Measurements from ENCODE around the gene TGFB2. TPM values are rescaled to one million over a fixed set of nuclear protein-coding genes. Genes with fewer than 3 reads are reported as not detected.

The TGFB2 gene
- total RNA-seq, 1 experiment from 2014 or later = not detected

- Histone ChIP-seq H3K27me3 (ENCODE audit: insufficient read depth, low read length) (no peaks in the 10 kb centered on the region), H3K56ac (ENCODE audit: insufficient read length, low read depth, low read length) (no peak overlapping the region), H2BK20ac (ENCODE audit: low read depth, low read length, poor library complexity, severe bottlenecking) (no peak overlapping the region), H2BK12ac (ENCODE audit: insufficient read length, low read depth, low read length) (no peak overlapping the region), H3K4ac (ENCODE audit: low read depth, low read length) (no peak overlapping the region), H3T11ph (ENCODE audit: low read length) (no peak overlapping the region), H3K27ac (ENCODE audit: insufficient read length, low read depth, low read length) (no peak overlapping the region), H3K18ac (ENCODE audit: insufficient read length, low read depth, low read length) (no peak overlapping the region), H3K4me2 (ENCODE audit: insufficient read depth, insufficient read length, low read length) (no peak overlapping the region), H3K79me2 (ENCODE audit: insufficient read depth, low read length) (no peaks in the 10 kb centered on the region), H4K20me1 (ENCODE audit: control insufficient read depth, insufficient read depth, insufficient read length) (no peaks in the 10 kb centered on the region), H2AK5ac (ENCODE audit: insufficient read length, low read length) (no peak overlapping the region), H2BK120ac (ENCODE audit: low read depth, low read length, poor library complexity, severe bottlenecking) (no peak overlapping the region), H3K79me1 (ENCODE audit: insufficient read depth, low read depth, low read length, poor library complexity, severe bottlenecking) (no peaks in the 10 kb centered on the region), H2BK15ac (ENCODE audit: low read depth, low read length) (no peak overlapping the region), H3K9ac (ENCODE audit: extremely low read depth, insufficient read length, low read length) (no peak overlapping the region), H2BK5ac (ENCODE audit: insufficient read length, low read length) (no peak overlapping the region), H2AFZ (ENCODE audit: low read length) (no peak overlapping the region), H3K9me3 (ENCODE audit: control insufficient read depth, low read depth, low read length) (no peaks in the 10 kb centered on the region), H3K14ac (ENCODE audit: insufficient read depth, low read length) (no peak overlapping the region), H4K5ac (ENCODE audit: insufficient read length, low read depth, low read length) (no peak overlapping the region), H4K8ac (replicated peaks; ENCODE audit: insufficient read length, low read depth, low read length) (no peak overlapping the region), H4K91ac (ENCODE audit: insufficient read length, low read depth, low read length) (no peak overlapping the region), H3K23me2 (ENCODE audit: insufficient read length, low read depth, low read length, poor library complexity, severe bottlenecking) (no peaks in the 10 kb centered on the region), H3K23ac (ENCODE audit: insufficient read length, low read depth, low read length) (no peak overlapping the region), H3K4me1 (ENCODE audit: insufficient read depth, low read length) (no peaks in the 10 kb centered on the region)
- peaks cover 4 to 5% of the 10 kb centered on the region in 2 experiments; a peak in 3 of 5 replicates for H3K9me3 Mint-ChIP-seq
- H3K27ac Mint-ChIP-seq = no peak overlapping the region
- H3K27me3 Mint-ChIP-seq (ENCODE audit: low read depth) = no peaks in the 10 kb centered on the region; the same call in 1 of the 2 replicates
- DNase-seq = no peak
- peaks cover 0 to 6% (median 5%) of the 10 kb centered on the region in 3 experiments; a peak in 4 of 7 replicates for H3K36me3 Mint-ChIP-seq (ENCODE audit: insufficient read depth in 1 of 3, low read depth in 3 of 3)
- WGBS (ENCODE audit: extremely low coverage, insufficient read length, low lambda C conversion rate) = no CpG with 5 or more reads among the region's 7 CpGs
- H3K4me3 Mint-ChIP-seq = no peak overlapping the region
- H3K4me1 Mint-ChIP-seq = peaks cover 5% of the 10 kb centered on the region in 2 experiments
- TF ChIP-seq CTCF (conservative IDR thresholded peaks at IDR 0.05) = no peak
Observed at GRCh38 chr1:218412171-218412570, 67.0 kb downstream of the TGFB2 start.
